PFSK-1 (cell line): Measurements from ENCODE around the gene HSCB.

Source experiments
- FOXP2 ChIP-seq: optimal IDR thresholded peaks from 2 replicates; pipeline ENCODE3; 2011; ENCODE audit warnings: borderline replicate concordance, control low read depth, inconsistent platforms; ENCODE audit not compliant: insufficient read depth; ENCODE audit errors: extremely low read length, extremely low read depth
- POLR2AphosphoS5 ChIP-seq: IDR thresholded peaks from 2 replicates; pipeline ENCODE4 v1.6.1; 2012; ENCODE audit warnings: low read depth, mild to moderate bottlenecking, control low read depth, low read length, moderate library complexity
- SIN3A ChIP-seq: IDR thresholded peaks from 2 replicates; pipeline ENCODE4 v1.6.1; 2012; ENCODE audit warnings: mild to moderate bottlenecking, low read length, moderate library complexity, borderline replicate concordance; ENCODE audit not compliant: insufficient read depth
- TAF1 ChIP-seq: IDR thresholded peaks from 2 replicates; pipeline ENCODE4 v1.6.1; 2012; ENCODE audit warnings: low read length, control low read depth, borderline replicate concordance; ENCODE audit not compliant: insufficient read depth
- TF ChIP-seq, protein P1 (sequence below), 2 experiments: IDR thresholded peaks; 2 replicates each; pipeline versions ENCODE4 v1.6.1 to v1.8.0; 2011 to 2012; ENCODE audit warnings: low read depth in 2 of 2, low read length in 2 of 2, control low read depth in 1 of 2, inconsistent platforms in 1 of 2, mild to moderate bottlenecking in 1 of 2, moderate library complexity in 1 of 2; ENCODE audit not compliant: insufficient read depth in 1 of 2

DNA sequence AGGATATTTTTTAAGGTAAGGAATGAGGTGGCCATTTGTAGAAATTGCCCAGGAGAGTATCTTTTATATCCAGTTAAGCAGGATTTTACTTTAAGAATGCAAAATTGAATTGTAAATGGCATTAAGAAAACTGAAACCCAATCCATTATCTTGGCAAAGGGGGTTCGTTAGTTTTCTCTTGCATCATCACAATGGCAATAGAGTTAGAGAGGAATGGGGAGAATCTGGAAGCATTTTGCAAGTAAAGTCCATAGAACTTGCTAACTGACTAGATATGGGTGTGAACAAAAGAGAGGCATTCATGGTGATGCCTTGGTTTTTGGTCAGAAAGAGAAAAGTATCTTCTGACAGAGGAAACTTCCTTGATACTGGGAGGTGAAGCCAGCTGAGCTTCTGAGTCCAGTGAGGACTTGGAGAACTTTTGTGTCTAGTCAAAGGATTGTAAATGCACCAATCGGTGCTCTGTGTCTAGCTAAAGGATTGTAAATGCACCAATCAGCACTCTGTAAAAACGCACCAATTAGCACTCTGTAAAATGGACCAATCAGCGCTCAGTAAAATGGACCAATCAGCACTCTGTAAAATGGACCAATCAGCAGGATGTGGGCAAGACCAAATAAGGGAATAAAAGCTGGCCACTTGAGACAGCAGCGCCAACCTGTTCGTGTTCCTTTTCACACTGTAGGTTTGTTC, 27.0 kb downstream of the HSCB start:
- no peak for TF ChIP-seq POLR2AphosphoS5
- no peak for TF ChIP-seq TAF1
- TF ChIP-seq FOXP2: no peak
- TF ChIP-seq, protein P1, sequence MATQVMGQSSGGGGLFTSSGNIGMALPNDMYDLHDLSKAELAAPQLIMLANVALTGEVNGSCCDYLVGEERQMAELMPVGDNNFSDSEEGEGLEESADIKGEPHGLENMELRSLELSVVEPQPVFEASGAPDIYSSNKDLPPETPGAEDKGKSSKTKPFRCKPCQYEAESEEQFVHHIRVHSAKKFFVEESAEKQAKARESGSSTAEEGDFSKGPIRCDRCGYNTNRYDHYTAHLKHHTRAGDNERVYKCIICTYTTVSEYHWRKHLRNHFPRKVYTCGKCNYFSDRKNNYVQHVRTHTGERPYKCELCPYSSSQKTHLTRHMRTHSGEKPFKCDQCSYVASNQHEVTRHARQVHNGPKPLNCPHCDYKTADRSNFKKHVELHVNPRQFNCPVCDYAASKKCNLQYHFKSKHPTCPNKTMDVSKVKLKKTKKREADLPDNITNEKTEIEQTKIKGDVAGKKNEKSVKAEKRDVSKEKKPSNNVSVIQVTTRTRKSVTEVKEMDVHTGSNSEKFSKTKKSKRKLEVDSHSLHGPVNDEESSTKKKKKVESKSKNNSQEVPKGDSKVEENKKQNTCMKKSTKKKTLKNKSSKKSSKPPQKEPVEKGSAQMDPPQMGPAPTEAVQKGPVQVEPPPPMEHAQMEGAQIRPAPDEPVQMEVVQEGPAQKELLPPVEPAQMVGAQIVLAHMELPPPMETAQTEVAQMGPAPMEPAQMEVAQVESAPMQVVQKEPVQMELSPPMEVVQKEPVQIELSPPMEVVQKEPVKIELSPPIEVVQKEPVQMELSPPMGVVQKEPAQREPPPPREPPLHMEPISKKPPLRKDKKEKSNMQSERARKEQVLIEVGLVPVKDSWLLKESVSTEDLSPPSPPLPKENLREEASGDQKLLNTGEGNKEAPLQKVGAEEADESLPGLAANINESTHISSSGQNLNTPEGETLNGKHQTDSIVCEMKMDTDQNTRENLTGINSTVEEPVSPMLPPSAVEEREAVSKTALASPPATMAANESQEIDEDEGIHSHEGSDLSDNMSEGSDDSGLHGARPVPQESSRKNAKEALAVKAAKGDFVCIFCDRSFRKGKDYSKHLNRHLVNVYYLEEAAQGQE (IDR thresholded peaks at IDR 0.05; ENCODE audit: insufficient read depth in 1 of 2, low read depth in 2 of 2, low read length in 2 of 2): no peak
- no peak for TF ChIP-seq SIN3A
